Activated naive CD8-positive, alpha-beta T cell (primary cell): Measurements from ENCODE around the gene KLF6.

Experiments used
- H3K27ac Mint-ChIP-seq: one replicate; pipeline ENCODE4 v1.8.0; 2021; ENCODE audit warnings: mixed read lengths
- H3K27me3 Mint-ChIP-seq: one replicate; pipeline ENCODE4 v1.8.0; 2021; ENCODE audit warnings: mixed read lengths
- H3K36me3 Mint-ChIP-seq: one replicate; pipeline ENCODE4 v1.8.0; 2021; ENCODE audit warnings: mixed read lengths
- H3K4me1 Mint-ChIP-seq: one replicate; pipeline ENCODE4 v1.8.0; 2021; ENCODE audit warnings: low read depth, mixed read lengths
- H3K4me3 Mint-ChIP-seq: one replicate; pipeline ENCODE4 v1.8.0; 2021; ENCODE audit warnings: mild to moderate bottlenecking, mixed read lengths
- H3K9me3 Mint-ChIP-seq: one replicate; pipeline ENCODE4 v1.8.0; 2021; ENCODE audit warnings: low read depth, mixed read lengths

The KLF6 gene

DNA sequence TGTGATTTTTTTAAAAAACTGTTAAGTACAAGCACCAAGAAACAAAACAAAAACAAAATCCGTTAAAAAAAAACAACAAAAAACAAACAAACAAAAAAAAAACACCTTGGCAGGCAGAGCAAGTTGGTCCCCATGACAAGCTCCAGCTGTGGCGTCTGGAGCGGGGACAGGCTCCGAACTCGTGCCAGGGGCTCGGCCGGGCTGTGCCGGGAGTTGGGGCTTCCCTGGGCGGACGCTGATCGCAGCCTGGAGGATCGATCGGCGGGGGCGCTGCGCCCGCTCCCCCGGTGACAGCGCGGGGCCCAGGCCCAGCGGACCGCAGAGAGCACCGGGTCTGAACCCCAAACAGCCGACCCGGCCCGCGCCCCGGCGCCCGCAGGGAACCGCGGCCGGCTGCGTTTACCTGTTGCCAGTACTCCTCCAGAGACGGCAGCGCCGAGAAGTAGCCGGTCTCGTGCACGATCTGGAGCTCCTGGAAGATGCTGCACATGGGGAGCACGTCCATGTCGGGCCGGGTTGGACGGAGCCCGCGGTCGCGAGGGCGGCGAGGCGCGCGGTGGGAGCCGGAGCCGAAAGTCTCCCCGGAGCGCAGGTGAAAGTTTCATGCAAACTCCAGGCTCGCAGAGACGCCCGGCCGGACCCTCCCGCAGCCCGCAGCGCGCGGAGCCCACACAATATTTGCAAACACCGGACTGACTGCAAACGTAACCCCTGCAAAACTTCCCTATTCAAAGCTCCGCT lies at the start of gene KLF6:
TSS of gene KLF6 (minus strand) at position 700 of the 741 bp plus-strand sequence. CDS start at position 505, 195 bp downstream.
- no peaks in the 10 kb centered on the region for H3K27me3 Mint-ChIP-seq
- peak within 1 kb of the TSS; percentile 99 for H3K27ac Mint-ChIP-seq
- H3K36me3 Mint-ChIP-seq = peaks cover 25% of the 10 kb centered on the region
- peak within 1 kb of the TSS; percentile 99 for H3K4me3 Mint-ChIP-seq
- peaks cover 47% of the 10 kb centered on the region for H3K4me1 Mint-ChIP-seq
- peaks cover under 1% of the 10 kb centered on the region for H3K9me3 Mint-ChIP-seq

DNA sequence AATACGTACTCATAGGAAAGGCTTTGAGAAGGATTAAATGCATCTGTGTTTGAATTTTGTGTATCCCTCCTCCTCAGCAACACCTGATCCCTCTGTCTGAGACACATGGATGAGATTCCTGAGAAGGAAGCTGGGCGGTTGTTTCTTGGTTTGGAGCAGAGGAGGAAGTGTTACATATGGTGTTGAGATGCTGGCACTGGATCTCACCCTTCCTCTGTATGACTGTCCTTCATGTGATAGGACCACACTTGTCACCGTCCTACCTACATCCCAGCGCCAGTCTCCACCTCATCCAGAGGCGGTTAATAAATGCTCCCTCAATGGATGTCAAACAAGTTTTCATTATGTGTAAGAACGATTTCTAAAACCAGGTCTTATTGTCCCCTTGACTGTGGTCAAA lies 49.4 kb upstream of the KLF6 start:
- no peak overlapping the region for H3K4me3 Mint-ChIP-seq
- no peaks in the 10 kb centered on the region for H3K9me3 Mint-ChIP-seq
- no peaks in the 10 kb centered on the region for H3K27me3 Mint-ChIP-seq
- no peaks in the 10 kb centered on the region for H3K36me3 Mint-ChIP-seq
- peaks cover 35% of the 10 kb centered on the region for H3K4me1 Mint-ChIP-seq
- no peak overlapping the region for H3K27ac Mint-ChIP-seq

DNA sequence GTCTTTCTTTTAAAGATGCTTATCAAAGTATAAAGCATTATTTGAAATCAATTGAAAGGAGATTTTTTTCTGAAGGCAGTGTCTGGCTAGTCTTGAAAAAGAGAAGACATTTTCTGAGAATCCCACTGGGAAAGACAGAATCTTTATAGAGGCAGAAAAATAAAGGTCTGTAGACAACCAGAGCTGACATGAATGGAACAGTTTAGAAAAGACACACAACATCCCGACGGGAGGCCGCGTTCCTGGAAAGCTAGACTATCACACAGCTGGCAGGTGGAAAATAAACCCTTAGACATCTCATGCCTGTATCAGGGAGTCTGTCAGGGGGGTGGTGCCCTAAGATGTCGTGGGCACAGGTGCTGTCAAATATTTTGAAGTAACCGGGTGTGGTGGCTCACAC lies 48.0 kb upstream of the KLF6 start:
- Mint-ChIP-seq H3K4me3 (no peak overlapping the region), H3K9me3 (no peaks in the 10 kb centered on the region), H3K27ac (peak overlapping the region; percentile 64), H3K27me3 (no peaks in the 10 kb centered on the region), H3K4me1 (peaks cover 49% of the 10 kb centered on the region), H3K36me3 (no peaks in the 10 kb centered on the region)

GRCh38 chr10:3832022-3832786 lies 47.2 kb upstream of the KLF6 start:
- H3K4me1 Mint-ChIP-seq = peaks cover 56% of the 10 kb centered on the region
- no peaks in the 10 kb centered on the region for H3K27me3 Mint-ChIP-seq
- no peak overlapping the region for H3K4me3 Mint-ChIP-seq
- H3K9me3 Mint-ChIP-seq = no peaks in the 10 kb centered on the region
- peak overlapping the region; percentile 64 for H3K27ac Mint-ChIP-seq
- no peaks in the 10 kb centered on the region for H3K36me3 Mint-ChIP-seq

DNA sequence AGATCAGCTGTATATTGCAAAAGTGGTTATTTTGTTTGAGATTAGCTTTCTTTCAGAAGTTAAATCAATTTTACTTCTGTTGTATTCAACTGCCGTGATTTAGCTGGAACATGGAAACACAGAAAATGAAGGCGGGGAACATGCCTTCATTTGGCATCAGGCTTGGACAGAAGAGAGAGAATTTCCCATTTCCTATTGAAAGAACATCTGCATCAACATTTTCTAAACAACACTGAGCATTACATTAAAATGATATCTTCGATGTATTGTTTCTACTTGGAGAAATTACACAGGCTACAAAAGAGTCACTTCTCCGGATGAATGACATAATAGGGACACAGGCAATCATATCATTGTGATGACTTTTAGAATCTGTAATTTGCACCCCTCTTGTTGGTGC lies 46.6 kb upstream of the KLF6 start:
- H3K27ac Mint-ChIP-seq = peak overlapping the region; percentile 10

GRCh38 chr10:3830946-3831345 lies 45.9 kb upstream of the KLF6 start:
- peak overlapping the region; percentile 97 for H3K27ac Mint-ChIP-seq
- H3K27me3 Mint-ChIP-seq = no peaks in the 10 kb centered on the region
- no peaks in the 10 kb centered on the region for H3K9me3 Mint-ChIP-seq
- H3K4me1 Mint-ChIP-seq = peaks cover 48% of the 10 kb centered on the region
- no peaks in the 10 kb centered on the region for H3K36me3 Mint-ChIP-seq
- H3K4me3 Mint-ChIP-seq = no peak overlapping the region

More for the DNA sequence above, 46.6 kb upstream of the KLF6 start:
- Mint-ChIP-seq H3K27me3 (no peaks in the 10 kb centered on the region), H3K36me3 (no peaks in the 10 kb centered on the region), H3K4me1 (peaks cover 55% of the 10 kb centered on the region), H3K9me3 (no peaks in the 10 kb centered on the region), H3K4me3 (no peak overlapping the region)

DNA sequence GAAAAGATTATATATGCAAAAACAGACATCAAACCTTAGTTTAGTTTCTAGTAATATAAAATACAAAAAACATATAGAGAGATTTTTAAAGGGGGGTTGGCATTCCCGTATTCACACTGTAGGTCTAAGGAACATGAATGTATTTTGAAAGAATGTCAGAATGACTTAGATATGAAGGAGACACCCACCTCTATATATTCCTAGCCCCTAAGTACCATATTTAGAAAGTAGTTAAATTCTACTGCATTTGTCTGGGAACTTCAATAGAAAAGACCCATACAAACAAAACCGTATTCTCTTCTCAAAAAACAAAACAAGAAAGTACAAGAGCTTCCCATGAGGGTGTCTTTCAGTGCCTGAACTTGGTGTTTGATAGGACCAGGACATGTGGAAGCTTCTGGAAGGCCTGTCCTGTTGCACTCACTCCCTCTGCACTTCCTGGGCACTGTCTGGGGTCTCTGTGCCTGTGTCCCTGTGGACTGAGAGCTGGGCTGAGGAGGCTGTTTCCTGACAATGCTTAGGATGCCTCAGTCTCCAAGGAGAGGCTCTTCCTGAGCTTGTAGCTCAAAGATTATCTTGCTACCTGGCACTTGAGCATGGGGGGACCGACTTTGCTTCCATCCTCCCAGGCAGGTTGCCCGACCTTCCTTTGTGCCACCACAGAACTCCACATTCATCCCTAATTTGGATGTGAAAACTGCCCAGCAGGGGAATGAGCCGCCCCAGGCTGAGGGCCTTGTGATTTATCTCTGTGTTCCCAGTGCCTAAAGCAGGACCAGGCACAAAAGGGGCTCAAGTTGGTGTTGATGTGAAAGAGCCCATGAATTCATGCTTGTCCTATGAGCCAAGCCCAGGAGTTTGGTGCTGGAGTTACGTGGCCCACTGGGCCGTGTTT lies 44.4 kb upstream of the KLF6 start:
- Mint-ChIP-seq H3K4me1 (peaks cover 44% of the 10 kb centered on the region), H3K9me3 (no peaks in the 10 kb centered on the region), H3K27me3 (no peaks in the 10 kb centered on the region), H3K4me3 (peak overlapping the region; percentile 80), H3K36me3 (no peaks in the 10 kb centered on the region), H3K27ac (peak overlapping the region; percentile 97)

DNA sequence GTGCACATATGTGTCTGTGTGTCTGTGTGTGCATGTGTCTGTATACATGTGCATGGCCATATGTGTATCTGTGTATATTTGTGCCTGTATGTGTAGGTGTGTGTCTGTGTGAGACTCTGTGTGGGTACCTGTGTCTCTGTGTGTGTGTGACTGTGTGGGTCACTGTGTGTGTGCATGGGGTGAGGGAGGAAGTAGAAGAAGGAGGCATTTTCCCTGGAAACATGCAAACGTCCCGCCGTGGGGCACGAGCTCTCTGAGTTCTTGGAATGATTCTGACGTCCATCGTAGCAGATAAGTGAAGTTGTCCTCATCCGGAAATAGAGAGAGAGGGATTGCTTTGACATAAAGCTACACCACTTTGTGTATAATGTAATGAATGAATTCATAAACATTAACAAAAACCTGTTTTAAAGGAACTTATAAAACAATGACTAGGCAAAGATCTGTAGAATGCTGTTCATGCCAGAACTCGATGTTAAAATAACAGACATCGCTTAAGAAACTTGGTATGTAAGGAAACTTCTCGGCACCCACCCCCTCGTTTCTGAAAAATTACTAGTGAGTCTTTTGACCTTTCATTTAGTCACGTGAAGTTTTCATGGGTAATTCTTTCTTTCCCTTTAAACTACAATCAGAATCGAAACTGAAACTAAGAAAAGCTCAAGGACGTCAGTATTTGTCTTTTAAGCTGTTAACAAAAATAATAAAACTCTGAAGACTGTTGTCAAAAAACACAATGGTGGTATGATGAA lies 43.6 kb upstream of the KLF6 start:
- Mint-ChIP-seq H3K36me3 (no peaks in the 10 kb centered on the region), H3K9me3 (no peaks in the 10 kb centered on the region), H3K27me3 (no peaks in the 10 kb centered on the region), H3K27ac (peak overlapping the region; percentile 97), H3K4me3 (peak overlapping the region; percentile 80), H3K4me1 (peaks cover 47% of the 10 kb centered on the region)

GRCh38 chr10:3827768-3828403 lies 42.9 kb upstream of the KLF6 start:
- H3K9me3 Mint-ChIP-seq = no peaks in the 10 kb centered on the region
- H3K4me3 Mint-ChIP-seq = peak overlapping the region; percentile 80
- H3K4me1 Mint-ChIP-seq = peaks cover 45% of the 10 kb centered on the region
- no peaks in the 10 kb centered on the region for H3K27me3 Mint-ChIP-seq
- no peaks in the 10 kb centered on the region for H3K36me3 Mint-ChIP-seq
- peak overlapping the region; percentile 97 for H3K27ac Mint-ChIP-seq

DNA sequence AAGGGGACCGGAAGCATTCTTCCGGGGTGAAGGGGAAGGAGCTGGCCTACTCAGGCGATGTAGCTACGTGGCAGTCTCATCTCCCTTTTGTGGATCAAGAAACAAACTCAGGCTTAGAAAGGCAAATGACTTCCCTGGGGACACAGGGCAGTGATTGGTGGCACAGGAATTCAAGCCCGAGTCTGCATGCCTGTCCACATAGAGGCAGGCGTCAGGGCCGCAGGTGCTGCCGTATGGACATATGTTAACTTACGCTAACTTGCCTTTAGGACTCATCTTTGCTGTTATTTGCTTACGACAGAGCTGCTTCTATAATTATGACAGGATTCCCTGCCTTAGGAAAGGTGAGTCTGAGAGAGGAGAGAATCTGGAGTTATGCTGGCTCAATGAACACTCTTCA lies 42.3 kb upstream of the KLF6 start:
- Mint-ChIP-seq H3K27ac (peak overlapping the region; percentile 97), H3K4me1 (peaks cover 39% of the 10 kb centered on the region), H3K9me3 (no peaks in the 10 kb centered on the region), H3K36me3 (no peaks in the 10 kb centered on the region), H3K27me3 (no peaks in the 10 kb centered on the region), H3K4me3 (no peak overlapping the region)

- H3K9me3 Mint-ChIP-seq = no peaks in the 10 kb centered on the region
Observed at GRCh38 chr10:3825862-3826351, 40.9 kb upstream of the KLF6 start.

GRCh38 chr10:3825244-3825643 lies 40.2 kb upstream of the KLF6 start:
- H3K4me1 Mint-ChIP-seq = peaks cover 29% of the 10 kb centered on the region
- H3K9me3 Mint-ChIP-seq = no peaks in the 10 kb centered on the region
- peak overlapping the region; percentile 71 for H3K27ac Mint-ChIP-seq
- H3K4me3 Mint-ChIP-seq = no peak overlapping the region
- no peaks in the 10 kb centered on the region for H3K36me3 Mint-ChIP-seq
- no peaks in the 10 kb centered on the region for H3K27me3 Mint-ChIP-seq

More at GRCh38 chr10:3825862-3826351, 40.9 kb upstream of the KLF6 start:
- H3K4me1 Mint-ChIP-seq = peaks cover 32% of the 10 kb centered on the region
- H3K27me3 Mint-ChIP-seq = no peaks in the 10 kb centered on the region
- no peaks in the 10 kb centered on the region for H3K36me3 Mint-ChIP-seq
- H3K4me3 Mint-ChIP-seq = no peak overlapping the region
- peak overlapping the region; percentile 71 for H3K27ac Mint-ChIP-seq

DNA sequence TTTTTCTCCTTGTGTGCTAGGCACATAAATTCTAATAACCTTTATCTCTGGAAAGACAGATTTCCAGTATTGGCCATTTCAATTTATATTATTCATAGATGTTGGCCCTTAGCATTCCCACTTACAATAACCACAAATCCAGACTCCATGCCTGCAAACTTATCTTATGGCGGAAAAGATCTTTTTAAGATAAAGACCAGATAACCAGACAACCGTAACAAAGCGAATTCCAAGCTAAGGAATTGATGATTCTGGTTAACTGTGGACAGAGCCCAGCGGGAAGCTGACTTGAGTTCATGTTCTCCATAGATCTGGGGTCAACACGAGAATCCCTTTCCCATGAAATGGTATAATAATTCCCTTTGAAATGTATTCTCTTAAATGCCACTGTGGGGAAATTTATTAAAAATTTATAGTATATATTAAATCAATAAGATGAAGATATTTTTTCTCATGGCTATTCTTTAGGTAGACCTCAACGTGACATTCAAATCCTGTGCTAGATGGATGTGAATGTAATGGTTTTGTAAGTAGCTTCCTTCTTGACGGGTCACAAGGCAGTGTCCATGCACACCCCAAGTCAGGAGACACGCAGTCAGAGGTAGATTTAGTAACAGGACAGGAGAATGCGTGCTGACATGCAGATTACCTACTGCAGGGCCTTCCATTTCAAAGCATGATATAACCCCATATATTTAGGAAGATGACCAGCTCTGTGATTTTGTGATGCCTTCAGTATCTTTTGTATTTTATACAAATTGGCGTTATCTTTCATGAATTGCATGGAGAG lies 37.7 kb upstream of the KLF6 start:
- H3K4me3 Mint-ChIP-seq = no peak overlapping the region
- no peaks in the 10 kb centered on the region for H3K27me3 Mint-ChIP-seq
- peaks cover 8% of the 10 kb centered on the region for H3K4me1 Mint-ChIP-seq
- H3K9me3 Mint-ChIP-seq = no peaks in the 10 kb centered on the region
- peaks cover 2% of the 10 kb centered on the region for H3K36me3 Mint-ChIP-seq
- H3K27ac Mint-ChIP-seq = peak overlapping the region; percentile 28
